ENCODE results near the gene PDIA5.

DNA sequence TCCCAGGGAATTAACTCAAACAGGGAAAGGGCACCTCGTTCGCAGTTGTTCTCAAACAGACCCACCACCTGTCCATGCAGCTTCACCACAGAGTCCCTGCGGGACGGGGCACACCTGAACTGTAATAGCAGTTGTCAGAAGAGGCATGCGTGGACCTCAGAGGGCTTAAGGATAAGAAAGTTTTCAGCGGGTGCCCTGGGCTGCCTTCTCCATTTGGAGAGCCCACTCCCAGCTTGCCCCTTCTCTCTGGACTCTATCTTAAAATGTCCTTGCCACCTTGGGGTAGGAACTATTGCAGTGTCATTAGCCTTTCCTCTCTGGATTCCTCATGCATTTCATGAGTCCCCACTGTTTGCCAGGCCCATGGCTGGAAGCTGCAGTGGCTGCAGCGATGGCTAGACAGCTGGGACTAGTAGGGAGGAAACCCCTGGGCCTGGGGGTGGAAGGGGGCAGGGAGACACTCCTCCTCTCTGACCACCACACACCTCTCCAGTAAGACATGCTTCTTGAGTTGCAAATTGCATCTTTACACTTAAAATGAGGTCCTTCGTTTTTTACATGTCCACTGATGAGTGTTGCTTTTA, 33.5 kb downstream of the PDIA5 start:
- TF ChIP-seq EZH2phosphoT487 (IDR thresholded peaks at IDR 0.05; ENCODE audit: borderline replicate concordance) = no peak
- TF ChIP-seq, protein P1, sequence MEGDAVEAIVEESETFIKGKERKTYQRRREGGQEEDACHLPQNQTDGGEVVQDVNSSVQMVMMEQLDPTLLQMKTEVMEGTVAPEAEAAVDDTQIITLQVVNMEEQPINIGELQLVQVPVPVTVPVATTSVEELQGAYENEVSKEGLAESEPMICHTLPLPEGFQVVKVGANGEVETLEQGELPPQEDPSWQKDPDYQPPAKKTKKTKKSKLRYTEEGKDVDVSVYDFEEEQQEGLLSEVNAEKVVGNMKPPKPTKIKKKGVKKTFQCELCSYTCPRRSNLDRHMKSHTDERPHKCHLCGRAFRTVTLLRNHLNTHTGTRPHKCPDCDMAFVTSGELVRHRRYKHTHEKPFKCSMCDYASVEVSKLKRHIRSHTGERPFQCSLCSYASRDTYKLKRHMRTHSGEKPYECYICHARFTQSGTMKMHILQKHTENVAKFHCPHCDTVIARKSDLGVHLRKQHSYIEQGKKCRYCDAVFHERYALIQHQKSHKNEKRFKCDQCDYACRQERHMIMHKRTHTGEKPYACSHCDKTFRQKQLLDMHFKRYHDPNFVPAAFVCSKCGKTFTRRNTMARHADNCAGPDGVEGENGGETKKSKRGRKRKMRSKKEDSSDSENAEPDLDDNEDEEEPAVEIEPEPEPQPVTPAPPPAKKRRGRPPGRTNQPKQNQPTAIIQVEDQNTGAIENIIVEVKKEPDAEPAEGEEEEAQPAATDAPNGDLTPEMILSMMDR (conservative IDR thresholded peaks at IDR 0.05; ENCODE audit: low read length) = no peak

Measured in Loucy (cell line).